HG02588 (cell line): Measurements from ENCODE around the gene TMEM59L.

Experiments used
- ATAC-seq: cut with Tn5 transposase; IDR thresholded peaks from one replicate; pipeline ENCODE4 v1.9.1; 2021; ENCODE audit warnings: mild to moderate bottlenecking, moderate library complexity; ENCODE audit not compliant: unreplicated experiment

Gene TMEM59L

GRCh38 chr19:18656337-18657086, 43.8 kb downstream of the TMEM59L start:
- no peak for ATAC-seq

GRCh38 chr19:18657590-18658365, 45.1 kb downstream of the TMEM59L start:
- ATAC-seq = no peak

- ATAC-seq = no peak
These were observed 45.7 kb downstream of the TMEM59L start for GRCh38 chr19:18658366-18658855.

DNA sequence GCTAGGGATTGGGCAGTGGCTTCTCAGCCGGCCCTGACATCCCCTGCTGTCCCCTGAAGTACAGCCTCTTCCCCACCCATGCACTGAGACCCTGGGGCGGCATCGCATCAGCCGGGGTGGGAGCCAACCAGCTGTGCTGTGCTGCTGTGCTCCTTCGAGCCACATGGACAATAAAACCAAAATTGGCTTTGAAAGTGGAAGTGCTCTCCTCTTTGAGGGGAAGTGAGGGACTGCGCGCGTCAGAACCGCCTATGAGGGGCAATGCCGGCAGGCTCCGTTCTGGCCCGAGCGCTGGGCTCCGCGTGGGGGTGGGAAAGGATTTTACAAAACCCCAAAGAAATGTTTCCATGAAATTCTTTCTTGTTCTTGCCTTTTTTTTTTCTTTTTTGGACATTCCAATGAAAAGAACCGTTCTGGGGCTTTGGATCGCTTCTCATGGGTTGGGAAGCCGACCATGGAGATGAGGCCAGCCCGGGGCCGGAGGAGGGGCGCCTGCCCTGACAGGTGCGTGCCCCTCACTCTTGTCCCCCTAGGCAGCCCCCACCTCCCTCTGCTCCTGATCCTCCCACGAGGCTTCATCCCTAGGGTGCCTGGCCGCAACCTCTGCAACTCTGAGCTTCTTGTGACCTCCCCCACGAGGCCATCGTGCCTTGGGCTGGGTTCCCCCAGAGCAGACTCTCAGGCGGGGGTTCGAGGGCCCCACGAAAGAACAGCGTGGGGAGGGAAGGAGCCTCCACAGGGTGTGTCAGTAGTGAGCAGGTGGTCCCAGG, 46.8 kb downstream of the TMEM59L start:
- ATAC-seq = no peak

DNA sequence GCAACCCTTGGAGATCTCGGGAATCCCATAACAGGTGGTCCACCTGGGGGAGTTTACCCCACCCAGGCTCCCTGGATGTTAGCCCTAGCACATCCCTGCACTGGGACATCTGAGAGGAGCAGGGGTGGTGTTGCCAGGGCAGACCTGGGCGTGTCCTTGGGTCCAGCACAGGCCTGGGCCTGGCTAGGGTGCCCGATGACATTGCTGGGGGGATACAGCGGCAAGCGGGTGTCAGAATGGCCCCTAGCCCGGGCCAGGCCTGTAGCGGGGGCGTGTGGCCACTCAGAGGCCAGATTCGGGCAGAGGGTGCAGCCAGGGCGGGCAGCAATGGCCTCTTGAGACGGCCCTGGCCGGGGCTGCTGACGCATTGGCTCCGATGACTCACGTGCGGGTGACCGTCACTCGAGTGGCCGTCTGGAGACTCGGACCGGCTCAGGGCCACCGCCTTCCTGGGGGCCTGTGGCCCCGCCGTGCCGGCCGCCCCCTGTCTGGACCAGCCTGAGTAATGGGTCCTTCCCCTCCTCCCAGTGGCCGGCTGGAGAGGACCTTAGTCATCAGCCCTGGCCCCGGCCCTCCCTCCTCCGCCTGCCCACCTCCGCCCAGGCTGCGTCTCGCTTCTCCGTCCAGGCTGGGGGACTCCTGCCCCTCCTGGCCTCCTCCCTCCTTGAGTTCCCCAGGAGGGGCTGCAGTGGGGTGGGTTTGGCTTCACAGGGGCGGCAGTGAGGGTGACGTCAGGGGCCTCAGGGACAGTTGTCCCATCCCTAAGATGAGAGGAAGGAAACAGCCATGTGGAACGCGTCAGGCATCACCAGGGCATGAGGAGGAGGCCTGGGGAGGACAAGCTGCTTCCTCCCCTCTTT, 47.6 kb downstream of the TMEM59L start:
- ATAC-seq = no peak

DNA sequence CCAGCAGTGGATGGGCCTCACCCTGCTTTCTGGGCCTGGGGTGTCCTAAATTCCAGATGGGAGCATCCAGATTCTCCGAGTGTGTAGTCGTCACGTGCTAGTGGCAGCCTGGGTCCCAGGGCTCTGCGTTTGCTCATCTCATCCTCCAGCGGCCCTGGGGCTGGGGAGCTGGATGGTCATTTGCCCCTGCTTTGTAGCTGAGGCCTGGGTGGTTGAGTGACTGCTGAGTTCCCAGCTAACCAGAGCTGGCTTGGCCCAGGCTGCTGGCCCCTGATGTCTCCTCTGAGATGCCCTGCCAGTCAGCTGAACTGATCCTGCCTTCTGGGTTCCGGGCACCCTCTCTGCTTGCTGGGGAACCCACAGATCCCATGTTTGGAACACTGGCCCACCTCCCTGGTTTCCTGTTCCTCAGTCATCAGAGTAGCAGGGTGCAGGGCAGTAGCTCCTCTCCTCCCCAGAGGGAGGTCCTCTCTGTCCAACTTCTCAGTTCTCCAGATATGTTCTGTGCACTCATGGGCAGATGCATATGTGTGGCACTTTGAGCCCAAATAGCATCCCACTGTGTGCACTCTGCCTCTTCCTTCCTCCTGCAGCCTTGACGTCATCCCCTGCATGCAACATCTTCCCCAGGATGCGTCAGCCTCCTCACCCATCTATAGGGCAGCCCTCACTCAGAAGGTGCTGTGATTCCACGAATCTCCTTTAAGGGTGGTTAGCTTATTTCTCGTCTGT, 48.4 kb downstream of the TMEM59L start:
- no peak for ATAC-seq

GRCh38 chr19:18662972-18663732, 50.5 kb downstream of the TMEM59L start:
- no peak for ATAC-seq

DNA sequence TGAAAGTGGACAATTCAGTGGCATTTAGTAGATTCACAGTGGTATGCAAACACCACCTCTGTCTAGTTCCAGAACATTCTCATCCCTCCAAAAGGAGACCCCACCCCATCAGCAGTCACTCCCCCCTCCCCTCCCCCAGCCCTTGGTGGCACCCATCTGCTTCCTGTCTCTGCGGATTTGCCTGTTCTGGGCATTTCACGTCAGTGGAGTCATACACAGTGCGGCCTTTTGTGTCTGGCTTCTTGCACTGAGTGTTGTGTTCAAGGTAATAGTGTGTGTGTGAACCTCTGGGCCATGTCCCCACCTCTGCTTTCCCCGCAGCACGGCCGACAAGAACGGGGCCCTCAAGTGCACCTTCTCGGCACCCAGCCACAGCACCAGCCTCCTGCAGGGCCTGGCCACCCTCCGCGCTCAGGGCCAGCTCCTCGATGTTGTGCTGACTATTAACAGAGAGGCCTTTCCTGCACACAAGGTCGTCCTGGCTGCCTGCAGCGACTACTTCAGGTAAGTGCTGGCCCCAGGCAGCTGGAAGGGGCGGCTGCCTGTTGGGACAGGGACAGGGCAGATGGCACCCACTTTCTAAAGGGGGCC, 51.4 kb downstream of the TMEM59L start:
- no peak for ATAC-seq

- ATAC-seq = no peak
These were observed 53.1 kb downstream of the TMEM59L start for GRCh38 chr19:18665771-18666202.

GRCh38 chr19:18666317-18666716, 53.6 kb downstream of the TMEM59L start:
- no peak for ATAC-seq

- ATAC-seq = no peak
These were observed 54.1 kb downstream of the TMEM59L start for GRCh38 chr19:18666784-18667183.

DNA sequence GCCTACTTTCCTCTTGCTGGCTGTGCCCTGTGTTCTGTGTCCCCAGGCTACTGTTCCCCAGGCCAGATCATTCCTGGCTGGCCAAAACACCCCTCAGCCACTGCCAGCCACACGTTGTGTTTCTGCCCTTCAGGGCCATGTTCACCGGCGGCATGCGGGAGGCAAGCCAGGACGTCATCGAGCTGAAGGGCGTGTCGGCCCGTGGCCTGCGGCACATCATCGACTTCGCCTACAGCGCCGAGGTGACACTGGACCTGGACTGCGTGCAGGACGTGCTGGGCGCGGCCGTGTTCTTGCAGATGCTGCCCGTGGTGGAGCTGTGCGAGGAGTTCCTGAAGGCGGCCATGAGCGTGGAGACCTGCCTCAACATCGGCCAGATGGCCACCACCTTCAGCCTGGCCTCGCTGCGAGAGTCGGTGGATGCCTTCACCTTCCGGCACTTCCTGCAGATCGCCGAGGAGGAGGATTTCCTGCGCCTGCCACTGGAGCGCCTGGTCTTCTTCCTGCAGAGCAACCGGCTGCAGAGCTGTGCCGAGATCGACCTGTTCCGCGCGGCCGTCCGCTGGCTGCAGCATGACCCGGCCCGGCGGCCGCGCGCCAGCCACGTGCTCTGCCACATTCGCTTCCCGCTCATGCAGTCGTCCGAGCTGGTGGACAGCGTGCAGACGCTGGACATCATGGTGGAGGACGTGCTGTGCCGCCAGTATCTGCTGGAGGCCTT, 55.0 kb downstream of the TMEM59L start:
- no peak for ATAC-seq

- no peak for ATAC-seq
These were observed 55.6 kb downstream of the TMEM59L start for GRCh38 chr19:18668252-18668631.

DNA sequence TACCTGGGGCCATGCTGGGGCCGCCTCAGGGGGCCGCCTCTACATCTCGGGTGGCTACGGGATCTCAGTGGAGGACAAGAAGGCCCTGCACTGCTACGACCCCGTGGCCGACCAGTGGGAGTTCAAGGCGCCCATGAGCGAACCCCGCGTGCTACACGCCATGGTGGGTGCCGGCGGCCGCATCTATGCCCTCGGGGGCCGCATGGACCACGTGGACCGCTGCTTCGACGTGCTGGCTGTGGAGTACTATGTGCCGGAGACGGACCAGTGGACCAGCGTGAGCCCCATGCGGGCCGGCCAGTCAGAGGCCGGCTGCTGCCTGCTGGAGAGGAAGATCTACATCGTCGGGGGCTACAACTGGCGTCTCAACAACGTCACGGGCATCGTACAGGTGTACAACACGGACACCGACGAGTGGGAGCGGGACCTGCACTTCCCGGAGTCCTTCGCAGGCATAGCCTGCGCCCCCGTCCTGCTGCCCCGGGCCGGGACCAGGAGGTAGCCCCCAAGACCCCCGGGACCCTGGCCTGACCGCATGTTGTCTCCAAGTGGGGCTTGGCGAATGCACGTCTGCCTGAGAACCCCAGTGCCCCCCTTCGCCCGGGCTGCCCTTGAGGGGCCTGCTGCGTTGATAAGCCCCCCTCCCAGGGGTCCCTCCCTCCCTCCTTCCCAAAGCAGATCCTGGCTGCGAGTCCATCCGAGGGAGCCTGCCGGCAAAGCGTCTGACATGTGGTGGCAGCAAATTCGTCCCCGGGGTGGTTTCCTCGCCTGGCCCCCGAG, 56.3 kb downstream of the TMEM59L start:
- no peak for ATAC-seq

- ATAC-seq = no peak
These were observed 56.8 kb downstream of the TMEM59L start for GRCh38 chr19:18669524-18669817.

DNA sequence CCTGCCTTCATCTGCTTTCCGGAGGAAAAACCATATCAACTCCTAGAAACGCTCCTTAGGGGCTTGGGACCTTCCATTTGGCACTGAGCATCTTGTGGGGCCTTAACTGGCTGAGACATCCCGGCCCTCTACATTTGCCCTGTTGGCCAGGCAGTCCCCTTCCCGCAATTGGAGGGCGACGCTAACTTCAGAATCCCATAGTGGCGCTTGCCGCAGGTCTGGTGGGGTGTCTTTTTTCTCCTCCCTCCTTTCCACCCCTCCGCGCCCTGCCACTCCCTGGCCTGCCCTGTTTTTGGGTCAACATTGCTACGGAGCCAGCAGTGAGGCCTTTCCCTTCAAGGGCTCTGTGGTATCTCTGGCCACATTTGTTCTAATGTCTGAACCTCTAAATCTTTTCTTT, 57.2 kb downstream of the TMEM59L start:
- no peak for ATAC-seq

DNA sequence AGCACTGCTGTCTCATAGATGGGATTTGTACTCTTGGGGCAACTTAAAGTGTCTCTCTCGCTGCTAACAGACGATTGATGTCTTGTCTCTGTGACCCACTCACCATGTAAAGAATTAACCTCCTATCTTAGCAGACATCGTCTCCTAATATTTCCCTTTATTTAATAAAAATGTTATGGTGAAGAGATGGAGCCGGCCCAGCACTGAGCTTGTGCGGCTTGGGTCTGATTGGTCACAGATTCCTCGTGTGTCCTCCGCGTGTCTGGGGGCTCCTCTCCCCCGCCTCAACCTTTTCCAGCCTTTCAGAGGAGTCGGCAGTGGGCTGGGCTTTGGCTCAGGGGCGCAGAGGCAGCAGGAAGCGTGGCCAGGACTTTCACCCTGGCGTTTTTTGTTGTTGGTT, 57.6 kb downstream of the TMEM59L start:
- ATAC-seq = no peak
